ENCODE data around the gene TAF1D.

TAF1D gene

GRCh38 chr11:93728792-93729128, 12.5 kb downstream of the TAF1D start:
- Histone ChIP-seq H3K4me1 (ENCODE audit: control insufficient read depth, insufficient read depth, low read length) (no peaks in the 10 kb centered on the region), H3K27ac (ENCODE audit: insufficient read depth, low read depth, low read length, poor library complexity, severe bottlenecking) (peak overlapping the region; percentile 31), H3K36me3 (ENCODE audit: control insufficient read depth, insufficient read depth, low read length) (peaks cover 44% of the 10 kb centered on the region), H3K27me3 (ENCODE audit: control insufficient read depth, insufficient read depth, low read length, poor library complexity, severe bottlenecking) (no peaks in the 10 kb centered on the region), H3K4me3 (ENCODE audit: insufficient read depth, low read depth, low read length) (no peak overlapping the region), H3K9me3 (ENCODE audit: control insufficient read depth, low read length) (no peaks in the 10 kb centered on the region)
- WGBS, 2 experiments: 94 to 95% methylated on average over 2 of the region's 2 CpGs

- Histone ChIP-seq H3K27ac (ENCODE audit: insufficient read depth, low read depth, low read length, poor library complexity, severe bottlenecking) (peak overlapping the region; percentile 31), H3K9me3 (ENCODE audit: control insufficient read depth, low read length) (no peaks in the 10 kb centered on the region), H3K36me3 (ENCODE audit: control insufficient read depth, insufficient read depth, low read length) (peaks cover 42% of the 10 kb centered on the region), H3K27me3 (ENCODE audit: control insufficient read depth, insufficient read depth, low read length, poor library complexity, severe bottlenecking) (no peaks in the 10 kb centered on the region), H3K4me3 (ENCODE audit: insufficient read depth, low read depth, low read length) (no peak overlapping the region), H3K4me1 (ENCODE audit: control insufficient read depth, insufficient read depth, low read length) (no peaks in the 10 kb centered on the region)
- 55 to 68% methylated on average over 4 of the region's 4 CpGs for WGBS, 2 experiments
Observed at GRCh38 chr11:93727985-93728791, 13.1 kb downstream of the TAF1D start.

GRCh38 chr11:93724089-93724488, 17.2 kb downstream of the TAF1D start:
- H3K27me3 ChIP-seq (ENCODE audit: control insufficient read depth, insufficient read depth, low read length, poor library complexity, severe bottlenecking): no peaks in the 10 kb centered on the region
- H3K27ac ChIP-seq (ENCODE audit: insufficient read depth, low read depth, low read length, poor library complexity, severe bottlenecking): no peak overlapping the region
- no CpG with 5 or more reads among the region's 1 CpG for WGBS, 2 experiments
- H3K9me3 ChIP-seq (ENCODE audit: control insufficient read depth, low read length): no peaks in the 10 kb centered on the region
- H3K4me1 ChIP-seq (ENCODE audit: control insufficient read depth, insufficient read depth, low read length): no peaks in the 10 kb centered on the region
- H3K4me3 ChIP-seq (ENCODE audit: insufficient read depth, low read depth, low read length): no peak overlapping the region
- peaks cover 27% of the 10 kb centered on the region for H3K36me3 ChIP-seq (ENCODE audit: control insufficient read depth, insufficient read depth, low read length)

GRCh38 chr11:93720522-93720921, 20.8 kb downstream of the TAF1D start:
- no peaks in the 10 kb centered on the region for H3K4me1 ChIP-seq (ENCODE audit: control insufficient read depth, insufficient read depth, low read length)
- no peaks in the 10 kb centered on the region for H3K9me3 ChIP-seq (ENCODE audit: control insufficient read depth, low read length)
- peaks cover 20% of the 10 kb centered on the region for H3K36me3 ChIP-seq (ENCODE audit: control insufficient read depth, insufficient read depth, low read length)
- no peak overlapping the region for H3K27ac ChIP-seq (ENCODE audit: insufficient read depth, low read depth, low read length, poor library complexity, severe bottlenecking)
- H3K27me3 ChIP-seq (ENCODE audit: control insufficient read depth, insufficient read depth, low read length, poor library complexity, severe bottlenecking): no peaks in the 10 kb centered on the region
- no peak overlapping the region for H3K4me3 ChIP-seq (ENCODE audit: insufficient read depth, low read depth, low read length)
- WGBS, 2 experiments: 94 to 97% methylated on average over 7 of the region's 7 CpGs

- Histone ChIP-seq H3K27ac (ENCODE audit: insufficient read depth, low read depth, low read length, poor library complexity, severe bottlenecking) (no peak overlapping the region), H3K4me3 (ENCODE audit: insufficient read depth, low read depth, low read length) (no peak overlapping the region), H3K4me1 (ENCODE audit: control insufficient read depth, insufficient read depth, low read length) (no peaks in the 10 kb centered on the region), H3K9me3 (ENCODE audit: control insufficient read depth, low read length) (no peaks in the 10 kb centered on the region), H3K27me3 (ENCODE audit: control insufficient read depth, insufficient read depth, low read length, poor library complexity, severe bottlenecking) (no peaks in the 10 kb centered on the region), H3K36me3 (ENCODE audit: control insufficient read depth, insufficient read depth, low read length) (peaks cover 25% of the 10 kb centered on the region)
- WGBS, 2 experiments: 92 to 95% methylated on average over 3 to 4 of the region's 4 CpGs
Observed at GRCh38 chr11:93719310-93719709, 22.0 kb downstream of the TAF1D start.

GRCh38 chr11:93718057-93718563, 23.2 kb downstream of the TAF1D start:
- H3K27me3 ChIP-seq (ENCODE audit: control insufficient read depth, insufficient read depth, low read length, poor library complexity, severe bottlenecking): no peaks in the 10 kb centered on the region

GRCh38 chr11:93717501-93717900, 23.8 kb downstream of the TAF1D start:
- 81 to 93% methylated on average over 1 of the region's 1 CpG for WGBS, 2 experiments
- H3K4me1 ChIP-seq (ENCODE audit: control insufficient read depth, insufficient read depth, low read length): no peaks in the 10 kb centered on the region
- peaks cover 14% of the 10 kb centered on the region for H3K36me3 ChIP-seq (ENCODE audit: control insufficient read depth, insufficient read depth, low read length)

More at GRCh38 chr11:93718057-93718563, 23.2 kb downstream of the TAF1D start:
- Histone ChIP-seq H3K4me1 (ENCODE audit: control insufficient read depth, insufficient read depth, low read length) (no peaks in the 10 kb centered on the region), H3K36me3 (ENCODE audit: control insufficient read depth, insufficient read depth, low read length) (peaks cover 18% of the 10 kb centered on the region), H3K9me3 (ENCODE audit: control insufficient read depth, low read length) (no peaks in the 10 kb centered on the region), H3K27ac (ENCODE audit: insufficient read depth, low read depth, low read length, poor library complexity, severe bottlenecking) (no peak overlapping the region), H3K4me3 (ENCODE audit: insufficient read depth, low read depth, low read length) (no peak overlapping the region)
- 89 to 93% methylated on average over 4 of the region's 4 CpGs for WGBS, 2 experiments

GRCh38 chr11:93715797-93716396, 25.4 kb downstream of the TAF1D start:
- Histone ChIP-seq H3K36me3 (ENCODE audit: control insufficient read depth, insufficient read depth, low read length) (peaks cover 18% of the 10 kb centered on the region), H3K4me3 (ENCODE audit: insufficient read depth, low read depth, low read length) (no peak overlapping the region)

More at GRCh38 chr11:93717501-93717900, 23.8 kb downstream of the TAF1D start:
- no peak overlapping the region for H3K27ac ChIP-seq (ENCODE audit: insufficient read depth, low read depth, low read length, poor library complexity, severe bottlenecking)
- no peaks in the 10 kb centered on the region for H3K9me3 ChIP-seq (ENCODE audit: control insufficient read depth, low read length)
- no peaks in the 10 kb centered on the region for H3K27me3 ChIP-seq (ENCODE audit: control insufficient read depth, insufficient read depth, low read length, poor library complexity, severe bottlenecking)
- no peak overlapping the region for H3K4me3 ChIP-seq (ENCODE audit: insufficient read depth, low read depth, low read length)

GRCh38 chr11:93712678-93713077, 28.6 kb downstream of the TAF1D start:
- Histone ChIP-seq H3K36me3 (ENCODE audit: control insufficient read depth, insufficient read depth, low read length) (peaks cover 44% of the 10 kb centered on the region), H3K27ac (ENCODE audit: insufficient read depth, low read depth, low read length, poor library complexity, severe bottlenecking) (no peak overlapping the region), H3K4me3 (ENCODE audit: insufficient read depth, low read depth, low read length) (no peak overlapping the region), H3K4me1 (ENCODE audit: control insufficient read depth, insufficient read depth, low read length) (no peaks in the 10 kb centered on the region), H3K9me3 (ENCODE audit: control insufficient read depth, low read length) (peaks cover 4% of the 10 kb centered on the region), H3K27me3 (ENCODE audit: control insufficient read depth, insufficient read depth, low read length, poor library complexity, severe bottlenecking) (no peaks in the 10 kb centered on the region)

More at GRCh38 chr11:93715797-93716396, 25.4 kb downstream of the TAF1D start:
- WGBS, 2 experiments: 79 to 89% methylated on average over 3 to 4 of the region's 4 CpGs
- Histone ChIP-seq H3K4me1 (ENCODE audit: control insufficient read depth, insufficient read depth, low read length) (no peaks in the 10 kb centered on the region), H3K27me3 (ENCODE audit: control insufficient read depth, insufficient read depth, low read length, poor library complexity, severe bottlenecking) (no peaks in the 10 kb centered on the region), H3K9me3 (ENCODE audit: control insufficient read depth, low read length) (no peaks in the 10 kb centered on the region), H3K27ac (ENCODE audit: insufficient read depth, low read depth, low read length, poor library complexity, severe bottlenecking) (no peak overlapping the region)

- Histone ChIP-seq H3K9me3 (ENCODE audit: control insufficient read depth, low read length) (peaks cover 4% of the 10 kb centered on the region), H3K4me1 (ENCODE audit: control insufficient read depth, insufficient read depth, low read length) (no peaks in the 10 kb centered on the region), H3K27ac (ENCODE audit: insufficient read depth, low read depth, low read length, poor library complexity, severe bottlenecking) (no peak overlapping the region), H3K36me3 (ENCODE audit: control insufficient read depth, insufficient read depth, low read length) (peaks cover 54% of the 10 kb centered on the region), H3K4me3 (ENCODE audit: insufficient read depth, low read depth, low read length) (no peak overlapping the region), H3K27me3 (ENCODE audit: control insufficient read depth, insufficient read depth, low read length, poor library complexity, severe bottlenecking) (no peaks in the 10 kb centered on the region)
- 100% methylated on average over 1 of the region's 1 CpG; no CpG with 5 or more reads in 1 of the 2 experiments for WGBS, 2 experiments
Observed at GRCh38 chr11:93710239-93710638, 31.1 kb downstream of the TAF1D start.
